Measurements from ENCODE around the gene DNAH2. TPM values are rescaled to one million over a fixed set of nuclear protein-coding genes. Genes with fewer than 3 reads are reported as not detected.

DNAH2 gene
- 0.04 TPM in 1 of 2 replicates, not detected in the other for total RNA-seq

- peaks cover 30% of the 10 kb centered on the region for H3K27me3 ChIP-seq (ENCODE audit: control insufficient read depth, insufficient read depth, low read length)
- H3K36me3 ChIP-seq (ENCODE audit: control insufficient read depth, insufficient read depth, low read length), result no peaks in the 10 kb centered on the region
- peak within 1 kb of the TSS; percentile 54 for H3K4me3 ChIP-seq (ENCODE audit: low read depth, low read length)
- DNase-seq (ENCODE audit: low read depth), result peak; percentile 50
- TF ChIP-seq CTCF (IDR thresholded peaks at IDR 0.05; ENCODE audit: insufficient read depth, low read length, poor library complexity, severe bottlenecking), result peak; percentile 65
Observed at GRCh38 chr17:7716901-7717755, at the start of gene DNAH2. Gene DNAH2 (plus strand): TSS chr17:7717744. CDS start chr17:7719735, 1,991 bp downstream.

GRCh38 chr17:7668482-7668881 lies 49.1 kb upstream of the DNAH2 start:
- peaks cover under 1% of the 10 kb centered on the region for H3K36me3 ChIP-seq (ENCODE audit: control insufficient read depth, insufficient read depth, low read length)
- H3K4me3 ChIP-seq (ENCODE audit: low read depth, low read length), result no peak overlapping the region
- no peak for DNase-seq (ENCODE audit: low read depth)
- no peaks in the 10 kb centered on the region for H3K27me3 ChIP-seq (ENCODE audit: control insufficient read depth, insufficient read depth, low read length)
- no peak for TF ChIP-seq CTCF (IDR thresholded peaks at IDR 0.05; ENCODE audit: insufficient read depth, low read length, poor library complexity, severe bottlenecking)

- Histone ChIP-seq H3K4me3 (ENCODE audit: low read depth, low read length) (no peak overlapping the region), H3K27me3 (ENCODE audit: control insufficient read depth, insufficient read depth, low read length) (no peaks in the 10 kb centered on the region), H3K36me3 (ENCODE audit: control insufficient read depth, insufficient read depth, low read length) (peaks cover 4% of the 10 kb centered on the region)
- no peak for DNase-seq (ENCODE audit: low read depth)
- peak; percentile 31 for TF ChIP-seq CTCF (IDR thresholded peaks at IDR 0.05; ENCODE audit: insufficient read depth, low read length, poor library complexity, severe bottlenecking)
Observed at GRCh38 chr17:7673239-7673638, 44.3 kb upstream of the DNAH2 start.

- no peak for DNase-seq (ENCODE audit: low read depth)
- no peak overlapping the region for H3K4me3 ChIP-seq (ENCODE audit: low read depth, low read length)
Observed at GRCh38 chr17:7674934-7675333, 42.6 kb upstream of the DNAH2 start.

GRCh38 chr17:7676533-7676932 lies 41.0 kb upstream of the DNAH2 start:
- no peak for DNase-seq (ENCODE audit: low read depth)
- no peaks in the 10 kb centered on the region for H3K27me3 ChIP-seq (ENCODE audit: control insufficient read depth, insufficient read depth, low read length)
- no peak overlapping the region for H3K4me3 ChIP-seq (ENCODE audit: low read depth, low read length)
- no peak for TF ChIP-seq CTCF (IDR thresholded peaks at IDR 0.05; ENCODE audit: insufficient read depth, low read length, poor library complexity, severe bottlenecking)
- peaks cover 4% of the 10 kb centered on the region for H3K36me3 ChIP-seq (ENCODE audit: control insufficient read depth, insufficient read depth, low read length)

More at GRCh38 chr17:7674934-7675333, 42.6 kb upstream of the DNAH2 start:
- Histone ChIP-seq H3K36me3 (ENCODE audit: control insufficient read depth, insufficient read depth, low read length) (peaks cover 4% of the 10 kb centered on the region), H3K27me3 (ENCODE audit: control insufficient read depth, insufficient read depth, low read length) (no peaks in the 10 kb centered on the region)
- TF ChIP-seq CTCF (IDR thresholded peaks at IDR 0.05; ENCODE audit: insufficient read depth, low read length, poor library complexity, severe bottlenecking), result no peak
